ENCODE results near the gene NEGR1. TPM values are rescaled to one million over a fixed set of nuclear protein-coding genes. Genes with fewer than 3 reads are reported as not detected.

The NEGR1 gene
- polyA plus RNA-seq, 1 donor from 2014 or later, result 47.4 TPM

- no peaks in the 10 kb centered on the region for H3K79me2 ChIP-seq (replicated peaks; ENCODE audit: insufficient read depth, low read length)
- no peaks in the 10 kb centered on the region for H4K20me1 ChIP-seq (ENCODE audit: insufficient read depth)
- no peaks in the 10 kb centered on the region for H3K9me3 ChIP-seq (ENCODE audit: low read length)
- no peaks in the 10 kb centered on the region for H3K9me2 ChIP-seq (ENCODE audit: insufficient read depth, low read length)
- H3K36me3 ChIP-seq (ENCODE audit: insufficient read depth, low read length), result no peaks in the 10 kb centered on the region
- no peak overlapping the region for H3K4me3 ChIP-seq (ENCODE audit: low read length)
- TF ChIP-seq RAD21 (conservative IDR thresholded peaks at IDR 0.05), result no peak
- no peak for TF ChIP-seq EP300 (conservative IDR thresholded peaks at IDR 0.05; ENCODE audit: poor library complexity, severe bottlenecking)
- TF ChIP-seq CTCF (IDR thresholded peaks at IDR 0.05; ENCODE audit: poor library complexity, severe bottlenecking), result no peak
- TF ChIP-seq POLR2AphosphoS5 (IDR thresholded peaks at IDR 0.05), result no peak
- TF ChIP-seq SMC3 (conservative IDR thresholded peaks at IDR 0.05; ENCODE audit: poor library complexity), result no peak
- TF ChIP-seq EZH2 (IDR thresholded peaks at IDR 0.05; ENCODE audit: borderline replicate concordance, insufficient read depth, low read length, poor library complexity, severe bottlenecking), result no peak
- no peak for TF ChIP-seq TAF1 (IDR thresholded peaks at IDR 0.05; ENCODE audit: low read depth)
- TF ChIP-seq REST (IDR thresholded peaks at IDR 0.05; ENCODE audit: borderline replicate concordance), result no peak
- no peak for TF ChIP-seq MXI1 (conservative IDR thresholded peaks at IDR 0.05; ENCODE audit: poor library complexity, severe bottlenecking)
- no peak overlapping the region for H3K27ac ChIP-seq (ENCODE audit: low read length)
- no peak overlapping the region for H3K4me2 ChIP-seq (ENCODE audit: low read length)
- H3K9ac ChIP-seq (ENCODE audit: low read length), result no peak overlapping the region
- no peak overlapping the region for H2AFZ ChIP-seq (ENCODE audit: low read depth, low read length)
- H3F3A ChIP-seq (ENCODE audit: insufficient read depth, low read length, poor library complexity, severe bottlenecking), result no peaks in the 10 kb centered on the region
- no peaks in the 10 kb centered on the region for H3K27me3 ChIP-seq (ENCODE audit: insufficient read depth, low read depth, low read length)
Observed at GRCh38 chr1:71676979-71677925, 605.1 kb downstream of the NEGR1 start.

- TF ChIP-seq EZH2 (IDR thresholded peaks at IDR 0.05; ENCODE audit: borderline replicate concordance, insufficient read depth, low read length, poor library complexity, severe bottlenecking) (no peak), MXI1 (conservative IDR thresholded peaks at IDR 0.05; ENCODE audit: poor library complexity, severe bottlenecking) (no peak), EP300 (conservative IDR thresholded peaks at IDR 0.05; ENCODE audit: poor library complexity, severe bottlenecking) (no peak), TAF1 (IDR thresholded peaks at IDR 0.05; ENCODE audit: low read depth) (no peak), RAD21 (conservative IDR thresholded peaks at IDR 0.05) (no peak), CTCF (IDR thresholded peaks at IDR 0.05; ENCODE audit: poor library complexity, severe bottlenecking) (no peak), REST (IDR thresholded peaks at IDR 0.05; ENCODE audit: borderline replicate concordance) (no peak), POLR2AphosphoS5 (IDR thresholded peaks at IDR 0.05) (no peak), SMC3 (conservative IDR thresholded peaks at IDR 0.05; ENCODE audit: poor library complexity) (no peak)
- no peaks in the 10 kb centered on the region for H4K20me1 ChIP-seq (ENCODE audit: insufficient read depth)
- H3K4me3 ChIP-seq (ENCODE audit: low read length), result no peak overlapping the region
- no peak overlapping the region for H3K9ac ChIP-seq (ENCODE audit: low read length)
- H3K27ac ChIP-seq (ENCODE audit: low read length), result no peak overlapping the region
- no peaks in the 10 kb centered on the region for H3F3A ChIP-seq (ENCODE audit: insufficient read depth, low read length, poor library complexity, severe bottlenecking)
- no peak overlapping the region for H3K4me2 ChIP-seq (ENCODE audit: low read length)
- no peak overlapping the region for H2AFZ ChIP-seq (ENCODE audit: low read depth, low read length)
- no peaks in the 10 kb centered on the region for H3K9me2 ChIP-seq (ENCODE audit: insufficient read depth, low read length)
- no peaks in the 10 kb centered on the region for H3K36me3 ChIP-seq (ENCODE audit: insufficient read depth, low read length)
- H3K79me2 ChIP-seq (replicated peaks; ENCODE audit: insufficient read depth, low read length), result no peaks in the 10 kb centered on the region
- H3K27me3 ChIP-seq (ENCODE audit: insufficient read depth, low read depth, low read length), result no peaks in the 10 kb centered on the region
- H3K9me3 ChIP-seq (ENCODE audit: low read length), result no peaks in the 10 kb centered on the region
Observed at GRCh38 chr1:71668065-71668464, 614.3 kb downstream of the NEGR1 start.
